Endothelial cell of umbilical vein (primary cell): ENCODE results near the gene KIAA0232.

Experiments used
- CTCF ChIP-seq, 2 donors: IDR thresholded peaks; 1 replicate in 1 of 2; 2 replicates in 1 of 2; pipeline ENCODE4 v1.5.1; 2011; ENCODE audit warnings: low read length in 2 of 2, mild to moderate bottlenecking in 2 of 2, moderate library complexity in 2 of 2, control low read depth in 1 of 2, inconsistent platforms in 1 of 2, low read depth in 1 of 2; ENCODE audit not compliant: insufficient read depth in 1 of 2; ENCODE audit errors: extremely low read depth in 1 of 2
- EZH2 ChIP-seq: IDR thresholded peaks from 2 replicates; pipeline ENCODE4 v1.6.1; 2012; ENCODE audit warnings: borderline replicate concordance, low read depth, mild to moderate bottlenecking, moderate library complexity, low read length, inconsistent platforms; ENCODE audit not compliant: severe bottlenecking
- GATA2 ChIP-seq: IDR thresholded peaks from 2 replicates; pipeline ENCODE4 v1.7.0; 2011; ENCODE audit warnings: low read depth, mild to moderate bottlenecking, moderate library complexity, mixed read lengths, low read length; ENCODE audit not compliant: insufficient read length, insufficient read depth
- JUN ChIP-seq: IDR thresholded peaks from 2 replicates; pipeline ENCODE4 v1.6.1; 2011; ENCODE audit warnings: borderline replicate concordance, low read depth; ENCODE audit not compliant: insufficient read length, insufficient read depth
- MAX ChIP-seq: IDR thresholded peaks from 2 replicates; pipeline ENCODE4 v1.6.1; 2011; ENCODE audit not compliant: insufficient read depth, insufficient read length
- MYC ChIP-seq: IDR thresholded peaks from one replicate; pipeline ENCODE4 v1.6.1; 2011; ENCODE audit warnings: mild to moderate bottlenecking, low read depth, low read length
- POLR2A ChIP-seq: IDR thresholded peaks from 2 replicates; pipeline ENCODE4 v1.6.1; 2012; ENCODE audit warnings: low read depth, mild to moderate bottlenecking, control low read depth, low read length
- POLR2AphosphoS5 ChIP-seq: IDR thresholded peaks from 2 replicates; pipeline ENCODE4 v1.6.1; 2012; ENCODE audit warnings: low read depth, mild to moderate bottlenecking, control low read depth, low read length, moderate library complexity; ENCODE audit not compliant: insufficient read depth

GRCh38 chr4:6918338-6918737 is 135.8 kb downstream of the KIAA0232 start:
- TF ChIP-seq CTCF (IDR thresholded peaks at IDR 0.05; ENCODE audit: extremely low read depth in 1 of 2, insufficient read depth in 1 of 2, low read depth in 1 of 2, low read length in 2 of 2) (no peak), MAX (no peak), POLR2AphosphoS5 (no peak), EZH2 (no peak), POLR2A (no peak), JUN (no peak), GATA2 (no peak), MYC (no peak)
